Mesendoderm (in vitro differentiated cells): ENCODE data around the gene AGAP2.

Source experiments
- DNase-seq: peaks from one replicate; pipeline ENCODE4 v3.0.0; 2013
- H2AK5ac ChIP-seq: 2 replicates; pipeline ENCODE4 v1.6.1; 2013; ENCODE audit warnings: low read length, inconsistent platforms
- H2BK120ac ChIP-seq: 2 replicates; pipeline ENCODE4 v1.6.1; 2013; ENCODE audit warnings: low read depth, mild to moderate bottlenecking, low read length, moderate library complexity, mixed read lengths
- H2BK15ac ChIP-seq: replicated peaks from 2 replicates; pipeline ENCODE4 v1.6.1; 2013; ENCODE audit warnings: low read depth, mild to moderate bottlenecking, moderate library complexity
- H2BK5ac ChIP-seq: 2 replicates; pipeline ENCODE4 v1.6.1; 2013; ENCODE audit warnings: low read length, inconsistent platforms
- H3K18ac ChIP-seq: 2 replicates; pipeline ENCODE4 v1.6.1; 2013; ENCODE audit warnings: mild to moderate bottlenecking, low read length, mixed read lengths
- H3K23ac ChIP-seq: one replicate; pipeline ENCODE4 v1.6.1; 2013; ENCODE audit warnings: low read length
- H3K27ac ChIP-seq: 2 replicates; pipeline ENCODE4 v1.5.1; 2013; ENCODE audit warnings: low read depth, mild to moderate bottlenecking, inconsistent platforms, low read length, moderate library complexity
- H3K27me3 ChIP-seq: 2 replicates; pipeline ENCODE4 v1.6.1; 2013; ENCODE audit warnings: low read length, control low read depth, mild to moderate bottlenecking, inconsistent platforms; ENCODE audit not compliant: insufficient read depth, poor library complexity
- H3K36me3 ChIP-seq: 2 replicates; pipeline ENCODE4 v1.6.1; 2013; ENCODE audit warnings: low read length, inconsistent platforms; ENCODE audit not compliant: control insufficient read depth, insufficient read depth
- H3K4ac ChIP-seq: one replicate; pipeline ENCODE4 v1.6.1; 2013; ENCODE audit warnings: low read depth, mild to moderate bottlenecking, low read length, moderate library complexity
- H3K4me1 ChIP-seq: 2 replicates; pipeline ENCODE4 v1.6.1; 2013; ENCODE audit warnings: low read depth, low read length, inconsistent platforms; ENCODE audit not compliant: control insufficient read depth
- H3K4me2 ChIP-seq: 2 replicates; pipeline ENCODE4 v1.6.1; 2013; ENCODE audit warnings: low read length
- H3K4me3 ChIP-seq: 2 replicates; pipeline ENCODE4 v1.5.1; 2013; ENCODE audit warnings: mild to moderate bottlenecking, low read length
- H3K56ac ChIP-seq: one replicate; pipeline ENCODE4 v1.6.1; 2013; ENCODE audit warnings: low read length
- H3K79me1 ChIP-seq: 2 replicates; pipeline ENCODE4 v1.6.1; 2013; ENCODE audit warnings: low read length, inconsistent platforms
- H3K79me2 ChIP-seq: 2 replicates; pipeline ENCODE4 v1.6.1; 2013; ENCODE audit warnings: mild to moderate bottlenecking, low read length; ENCODE audit not compliant: control insufficient read depth, insufficient read depth
- H3K9ac ChIP-seq: 2 replicates; pipeline ENCODE4 v1.6.1; 2013; ENCODE audit warnings: low read length, inconsistent platforms
- H4K5ac ChIP-seq: one replicate; pipeline ENCODE4 v1.6.1; 2013; ENCODE audit warnings: low read length
- H4K8ac ChIP-seq: one replicate; pipeline ENCODE4 v1.6.1; 2013; ENCODE audit warnings: low read depth, mild to moderate bottlenecking, control low read depth, low read length, moderate library complexity
- WGBS: extraction: QIAGEN DNeasy Blood & Tissue Kit; methylation state at CpG from one replicate; pipeline ENCODE4 v1.1.7; 2013; ENCODE audit warnings: low lambda C conversion rate, missing lambda C conversion rate; ENCODE audit not compliant: insufficient coverage; ENCODE audit errors: extremely low coverage; 5-methylcytosine and 5-hydroxymethylcytosine counted together

The AGAP2 gene

GRCh38 chr12:57698414-57698813 is 40.1 kb downstream of the AGAP2 start:
- no peak overlapping the region for H3K9ac ChIP-seq
- no peak overlapping the region for H4K5ac ChIP-seq
- no peak overlapping the region for H3K4me3 ChIP-seq
- no peak overlapping the region for H3K23ac ChIP-seq
- no peaks in the 10 kb centered on the region for H3K27me3 ChIP-seq
- H3K4me2 ChIP-seq, result no peak overlapping the region
- H2BK120ac ChIP-seq, result no peak overlapping the region
- peaks cover 1% of the 10 kb centered on the region for H3K79me1 ChIP-seq
- no peaks in the 10 kb centered on the region for H3K36me3 ChIP-seq
- WGBS, result no CpG with 5 or more reads among the region's 3 CpGs
- no peak overlapping the region for H2AK5ac ChIP-seq
- no peak overlapping the region for H2BK5ac ChIP-seq
- H3K18ac ChIP-seq, result no peak overlapping the region
- H2BK15ac ChIP-seq, result no peak overlapping the region
- peaks cover 3% of the 10 kb centered on the region for H3K4me1 ChIP-seq
- no peaks in the 10 kb centered on the region for H3K79me2 ChIP-seq
- no peak for DNase-seq
- H3K56ac ChIP-seq, result no peak overlapping the region
- no peak overlapping the region for H4K8ac ChIP-seq
- no peak overlapping the region for H3K4ac ChIP-seq
- no peak overlapping the region for H3K27ac ChIP-seq

- Histone ChIP-seq H3K9ac (no peak overlapping the region), H3K27me3 (no peaks in the 10 kb centered on the region), H3K27ac (no peak overlapping the region), H3K4me3 (no peak overlapping the region), H3K4me1 (peaks cover 3% of the 10 kb centered on the region), H3K79me2 (no peaks in the 10 kb centered on the region), H3K79me1 (peaks cover 1% of the 10 kb centered on the region), H3K23ac (no peak overlapping the region), H4K5ac (no peak overlapping the region), H2AK5ac (no peak overlapping the region), H4K8ac (no peak overlapping the region), H3K18ac (no peak overlapping the region), H3K56ac (no peak overlapping the region), H3K36me3 (no peaks in the 10 kb centered on the region), H3K4me2 (no peak overlapping the region), H3K4ac (no peak overlapping the region), H2BK15ac (no peak overlapping the region), H2BK120ac (no peak overlapping the region), H2BK5ac (no peak overlapping the region)
- no peak for DNase-seq
- WGBS, result no CpG with 5 or more reads among the region's 1 CpG
These were observed 41.5 kb downstream of the AGAP2 start for GRCh38 chr12:57697076-57697475.

GRCh38 chr12:57695770-57696432 is 42.6 kb downstream of the AGAP2 start:
- WGBS, result no CpG with 5 or more reads among the region's 11 CpGs
- no peak overlapping the region for H3K4me3 ChIP-seq
- no peak for DNase-seq
- no peak overlapping the region for H3K23ac ChIP-seq
- H2AK5ac ChIP-seq, result no peak overlapping the region
- no peak overlapping the region for H4K8ac ChIP-seq
- H2BK15ac ChIP-seq, result no peak overlapping the region
- no peak overlapping the region for H2BK120ac ChIP-seq
- H3K4me2 ChIP-seq, result no peak overlapping the region
- no peak overlapping the region for H3K56ac ChIP-seq
- no peak overlapping the region for H3K9ac ChIP-seq
- H2BK5ac ChIP-seq, result no peak overlapping the region
- peaks cover 1% of the 10 kb centered on the region for H3K79me1 ChIP-seq
- H3K79me2 ChIP-seq, result no peaks in the 10 kb centered on the region
- H3K4me1 ChIP-seq, result peaks cover 3% of the 10 kb centered on the region
- H3K18ac ChIP-seq, result no peak overlapping the region
- H3K27me3 ChIP-seq, result no peaks in the 10 kb centered on the region
- H3K4ac ChIP-seq, result no peak overlapping the region
- H4K5ac ChIP-seq, result no peak overlapping the region
- no peak overlapping the region for H3K27ac ChIP-seq
- no peaks in the 10 kb centered on the region for H3K36me3 ChIP-seq

GRCh38 chr12:57694459-57695019 is 44.0 kb downstream of the AGAP2 start:
- no CpG with 5 or more reads among the region's 15 CpGs for WGBS
- Histone ChIP-seq H2BK120ac (no peak overlapping the region), H2BK15ac (no peak overlapping the region), H3K79me2 (no peaks in the 10 kb centered on the region), H3K79me1 (peaks cover 1% of the 10 kb centered on the region), H3K4me3 (peak overlapping the region; percentile 95), H3K18ac (no peak overlapping the region), H3K23ac (no peak overlapping the region), H4K8ac (no peak overlapping the region), H3K4me1 (peaks cover 3% of the 10 kb centered on the region), H3K27me3 (no peaks in the 10 kb centered on the region), H4K5ac (no peak overlapping the region), H3K9ac (peak overlapping the region; percentile 89), H3K4ac (no peak overlapping the region), H3K4me2 (peak overlapping the region; percentile 75), H2BK5ac (no peak overlapping the region), H3K56ac (peak overlapping the region; percentile 96), H2AK5ac (no peak overlapping the region), H3K27ac (no peak overlapping the region), H3K36me3 (no peaks in the 10 kb centered on the region)
- no peak for DNase-seq

GRCh38 chr12:57693659-57694458 is 44.7 kb downstream of the AGAP2 start, which contains the start of gene OS9:
Gene OS9 (plus strand): TSS chr12:57694132. CDS start chr12:57694162, 30 bp downstream.
- Histone ChIP-seq H3K4me1 (peaks cover 3% of the 10 kb centered on the region), H2BK120ac (no peak within 1 kb of the TSS), H2AK5ac (no peak within 1 kb of the TSS), H2BK15ac (no peak within 1 kb of the TSS), H3K4me3 (peak within 1 kb of the TSS; percentile 95), H3K4ac (no peak within 1 kb of the TSS), H3K27me3 (no peaks in the 10 kb centered on the region), H3K4me2 (peak within 1 kb of the TSS; percentile 75), H3K79me2 (no peaks in the 10 kb centered on the region), H4K8ac (no peak within 1 kb of the TSS), H3K18ac (peak within 1 kb of the TSS; percentile 3), H4K5ac (no peak within 1 kb of the TSS), H3K23ac (no peak within 1 kb of the TSS), H3K36me3 (no peaks in the 10 kb centered on the region), H2BK5ac (no peak within 1 kb of the TSS), H3K79me1 (peaks cover 1% of the 10 kb centered on the region), H3K9ac (peak within 1 kb of the TSS; percentile 89), H3K27ac (no peak within 1 kb of the TSS), H3K56ac (peak within 1 kb of the TSS; percentile 96)
- WGBS, result no CpG with 5 or more reads among the region's 45 CpGs
- peak; percentile 100 for DNase-seq
